ENCODE data around the gene BACH2.
"Not testable (repeated sequence)": the region's sequence is repeated elsewhere in the genome, so short reads cannot be mapped to it uniquely, and the experiment has no call there.

The BACH2 gene

DNA sequence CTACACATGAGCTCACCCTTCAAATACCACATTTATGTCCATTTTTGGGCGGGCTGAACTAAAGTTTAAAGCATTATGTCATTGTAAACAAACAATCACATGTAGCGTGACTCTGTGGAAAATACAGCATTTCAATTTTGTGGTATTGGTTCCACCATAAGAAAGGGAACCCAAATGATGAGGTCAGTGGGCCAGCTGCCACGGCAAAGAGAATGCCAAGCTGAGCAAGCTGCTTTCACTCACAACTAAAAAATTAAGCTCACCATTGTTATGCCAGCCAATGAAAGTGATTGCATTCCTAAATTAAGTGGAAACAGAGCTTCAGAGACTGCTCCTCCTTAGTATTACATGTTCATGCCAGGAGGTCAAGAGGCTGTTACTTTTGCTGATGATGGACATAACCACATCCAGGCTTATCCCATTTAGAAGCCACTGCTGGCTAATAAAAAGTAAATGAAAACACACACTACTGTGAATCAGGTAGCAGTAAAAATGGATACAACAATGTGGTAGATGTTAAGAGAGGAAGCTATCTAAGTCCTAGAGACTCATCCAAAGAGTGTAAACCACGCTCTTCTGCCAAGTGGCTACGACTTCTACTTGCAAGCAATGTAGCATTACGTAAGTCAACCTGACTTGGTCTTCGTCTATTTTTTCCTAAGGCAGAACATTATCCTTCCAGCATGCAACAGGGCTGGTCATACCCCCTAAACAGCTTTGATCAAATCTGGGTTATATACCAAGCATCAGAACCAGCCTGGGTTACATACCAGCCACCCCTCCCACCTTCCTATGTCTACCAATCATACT, 164.8 kb downstream of the BACH2 start:
- DNase-seq (ENCODE audit: low read depth in 4 of 4, low spot score in 1 of 4) = no peak

DNA sequence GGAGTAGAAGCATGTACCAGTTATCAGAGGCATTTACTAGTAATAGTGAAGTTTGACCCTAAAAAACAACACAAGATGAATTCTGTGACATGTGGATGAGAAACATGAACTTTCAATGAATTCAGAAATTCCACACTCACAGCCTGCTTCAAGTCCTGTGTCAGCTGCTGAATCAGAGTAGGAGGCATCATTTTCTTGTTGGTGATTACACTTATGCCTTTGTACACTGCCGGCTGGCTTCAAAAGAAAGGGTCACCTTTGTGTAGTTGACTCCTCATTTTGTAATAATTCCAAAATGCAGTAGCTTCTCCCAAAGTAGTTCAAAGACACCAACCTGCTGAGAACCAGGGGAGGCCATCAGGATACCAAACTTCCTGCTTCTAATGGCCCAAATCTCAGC, 165.5 kb downstream of the BACH2 start:
- DNase-seq (ENCODE audit: low read depth in 4 of 4, low spot score in 1 of 4) = no peak

DNA sequence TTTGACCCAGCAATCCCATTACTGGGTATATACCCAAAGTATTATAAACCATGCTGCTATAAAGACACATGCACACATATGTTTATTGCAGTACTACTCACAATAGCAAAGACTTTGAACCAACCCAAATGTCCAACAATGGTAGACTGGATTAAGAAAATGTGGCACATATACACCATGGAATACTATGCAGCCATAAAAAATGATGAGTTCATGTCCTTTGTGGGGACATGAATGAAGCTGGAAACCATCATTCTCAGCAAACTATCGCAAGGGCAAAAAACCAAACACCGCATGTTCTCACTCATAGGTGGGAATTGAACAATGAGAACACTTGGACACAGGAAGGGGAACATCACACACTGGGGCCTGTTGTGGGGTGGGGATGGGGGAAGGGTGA, 168.0 kb downstream of the BACH2 start:
- not testable (repeated sequence) for DNase-seq (ENCODE audit: low read depth in 4 of 4, low spot score in 1 of 4)

DNA sequence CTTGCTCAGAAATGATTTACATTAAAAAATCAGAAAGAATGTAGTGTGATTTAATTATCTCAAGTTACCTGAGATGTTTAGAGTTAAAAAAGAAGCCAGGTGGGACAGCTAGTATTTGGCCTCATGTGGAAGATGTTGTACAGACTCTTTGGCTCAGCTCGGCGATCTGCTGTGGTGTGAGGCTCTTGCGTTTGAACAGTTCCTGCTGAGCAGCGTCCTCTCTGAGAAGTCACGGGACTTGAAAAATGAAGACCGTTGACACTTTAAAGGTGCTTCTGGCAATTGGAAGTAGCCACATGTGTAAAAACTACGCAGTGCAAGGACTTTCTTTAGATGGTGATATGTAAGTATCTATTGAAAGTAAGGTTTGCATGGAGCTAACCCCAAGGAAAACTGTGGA, 169.0 kb downstream of the BACH2 start:
- no peak for DNase-seq (ENCODE audit: low read depth in 4 of 4, low spot score in 1 of 4)

DNA sequence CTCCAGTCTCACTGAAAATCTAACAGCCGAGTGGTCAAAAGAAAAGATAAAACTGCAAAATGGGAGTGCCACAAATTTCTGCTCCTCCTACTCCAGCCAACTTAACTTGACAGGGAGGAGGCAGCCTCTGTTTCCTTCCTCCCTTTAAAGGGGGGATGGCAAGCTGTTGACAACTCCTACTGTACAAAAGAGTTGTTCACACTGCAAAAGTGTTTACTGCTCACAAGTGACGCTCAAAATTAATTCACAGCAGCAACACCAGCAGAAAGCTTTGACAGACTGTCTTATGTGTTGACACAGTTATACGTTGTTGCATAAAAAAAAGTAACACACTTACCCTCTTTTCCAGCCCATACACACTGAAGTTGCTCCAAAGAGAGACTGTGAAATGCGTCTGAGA, 169.8 kb downstream of the BACH2 start:
- no peak for DNase-seq (ENCODE audit: low read depth in 4 of 4, low spot score in 1 of 4)

DNA sequence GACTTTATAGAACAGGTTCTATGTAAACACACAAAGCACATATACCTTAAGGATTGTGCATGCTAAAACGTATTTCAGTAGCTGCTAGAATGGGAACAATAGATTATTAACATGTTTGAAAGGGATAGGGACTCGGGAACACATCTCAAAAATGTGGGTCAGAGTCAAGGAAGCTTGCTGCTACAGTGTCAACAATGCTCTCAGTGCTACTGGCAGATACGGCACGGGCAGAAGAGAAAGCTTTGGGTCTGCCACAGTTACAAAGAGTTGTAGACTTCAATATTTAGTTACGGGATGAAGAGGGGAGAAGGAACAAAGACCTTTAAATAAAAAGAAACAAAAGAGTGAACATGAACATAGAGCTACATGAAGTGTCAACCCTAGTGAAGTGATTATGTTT, 170.5 kb downstream of the BACH2 start:
- DNase-seq (ENCODE audit: low read depth in 4 of 4, low spot score in 1 of 4) = no peak

DNA sequence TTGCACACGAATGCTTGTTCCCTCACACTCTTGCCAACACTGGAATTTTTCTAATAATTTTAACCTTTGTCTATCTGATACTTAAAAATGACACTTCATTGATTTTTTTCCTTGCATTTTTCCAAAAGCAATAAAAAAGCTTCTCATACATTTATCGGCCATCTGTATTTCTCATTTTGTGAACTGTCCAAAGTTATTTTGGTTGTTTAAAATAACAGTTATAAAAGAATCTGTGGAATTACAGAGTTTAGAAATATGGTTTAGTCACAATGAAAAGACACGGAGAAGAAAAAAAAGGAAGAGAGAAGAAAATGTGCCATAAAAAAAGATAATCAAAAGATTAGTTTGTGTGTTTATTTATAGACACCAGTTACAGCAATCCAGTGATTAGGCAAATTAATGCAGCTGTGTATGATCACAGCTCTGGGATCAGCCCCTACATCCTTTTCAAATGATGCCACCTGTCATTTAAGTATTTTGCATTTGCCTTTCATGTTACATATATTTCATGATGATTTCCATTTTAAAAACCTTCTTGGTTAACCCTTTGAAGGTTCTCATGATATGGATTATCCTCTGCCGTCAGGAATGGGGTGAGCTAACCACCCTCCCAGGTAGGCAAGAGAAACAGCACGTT, 171.7 kb downstream of the BACH2 start:
- DNase-seq (ENCODE audit: low read depth in 4 of 4, low spot score in 1 of 4) = no peak

DNA sequence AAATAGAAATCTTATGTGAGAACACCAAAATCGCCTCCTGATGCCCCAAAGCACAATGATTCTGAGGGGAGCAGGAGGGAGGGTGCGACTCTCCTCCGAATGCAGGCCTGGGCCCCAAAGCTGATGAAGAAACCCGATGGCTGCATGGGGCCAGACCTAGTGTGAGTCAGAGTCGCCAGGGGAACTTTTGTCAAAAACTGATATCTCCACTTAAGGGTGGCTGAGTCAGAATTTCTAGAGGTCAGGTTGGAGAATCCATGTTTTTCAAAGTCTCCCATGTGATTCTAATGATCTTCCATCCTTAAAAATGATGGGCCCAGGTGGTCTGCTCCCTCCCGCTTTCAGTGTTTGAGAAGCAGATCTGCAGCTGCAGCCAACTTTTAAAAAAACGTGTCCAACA, 172.8 kb downstream of the BACH2 start:
- no peak for DNase-seq (ENCODE audit: low read depth in 4 of 4, low spot score in 1 of 4)

DNA sequence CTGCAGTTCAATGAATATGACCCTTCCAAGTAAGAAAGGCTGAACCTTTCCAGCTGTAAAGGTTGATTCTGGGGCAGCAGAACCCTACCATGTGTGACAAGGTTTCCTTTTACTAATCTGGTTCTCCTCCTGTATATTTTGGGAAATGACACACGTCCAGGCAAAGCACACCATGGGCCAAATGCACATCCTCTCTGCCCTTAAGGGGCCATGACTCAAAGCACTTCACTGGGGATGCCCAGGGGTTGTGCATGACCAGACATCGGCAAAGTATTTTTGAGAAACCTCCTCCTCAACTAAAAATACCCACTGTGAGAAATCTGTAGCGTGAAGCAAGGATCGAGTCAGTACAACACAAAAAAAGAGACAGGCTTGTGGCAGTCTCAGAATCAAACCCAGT, 174.7 kb downstream of the BACH2 start:
- DNase-seq (ENCODE audit: low read depth in 4 of 4, low spot score in 1 of 4) = peak in 1 of 4 experiments; percentile 28

DNA sequence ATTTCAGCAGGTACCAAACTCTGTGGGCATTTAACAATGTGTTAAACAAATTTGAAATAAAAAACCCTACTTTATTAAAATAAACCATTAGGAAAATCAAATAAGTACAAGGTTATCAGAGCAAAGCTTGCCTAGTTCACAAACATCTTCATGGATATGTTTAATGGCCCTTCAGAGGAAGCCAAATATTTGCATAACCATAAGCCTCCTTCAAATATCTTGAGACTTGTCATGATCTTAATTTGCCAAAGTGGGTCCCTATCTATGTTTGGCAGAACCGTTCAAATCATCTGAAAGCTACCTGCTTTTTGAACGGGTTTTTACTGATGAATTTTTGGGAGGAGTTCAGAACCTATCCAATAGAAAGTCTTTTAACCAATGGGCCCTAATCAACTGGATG, 176.3 kb downstream of the BACH2 start:
- no peak for DNase-seq (ENCODE audit: low read depth in 4 of 4, low spot score in 1 of 4)

DNA sequence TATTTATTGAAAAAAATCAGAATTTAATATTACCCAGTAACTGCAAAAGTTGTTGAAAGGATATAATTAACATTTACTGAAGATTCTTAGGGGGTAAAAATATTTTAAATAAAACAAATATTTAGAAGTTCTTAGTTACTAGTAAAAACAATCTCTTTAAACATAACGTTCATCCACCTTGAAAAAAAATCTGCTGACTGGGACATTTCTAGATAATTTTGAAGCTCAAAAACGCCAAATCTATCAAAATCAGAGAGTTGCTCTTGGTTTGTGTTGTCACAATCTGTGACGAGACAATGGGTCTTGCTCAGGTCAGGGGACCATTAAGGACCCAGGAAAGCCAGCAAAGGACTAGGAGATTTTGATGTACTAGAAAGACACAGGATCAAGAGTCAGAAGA, 177.0 kb downstream of the BACH2 start:
- DNase-seq (ENCODE audit: low read depth in 4 of 4, low spot score in 1 of 4) = no peak

DNA sequence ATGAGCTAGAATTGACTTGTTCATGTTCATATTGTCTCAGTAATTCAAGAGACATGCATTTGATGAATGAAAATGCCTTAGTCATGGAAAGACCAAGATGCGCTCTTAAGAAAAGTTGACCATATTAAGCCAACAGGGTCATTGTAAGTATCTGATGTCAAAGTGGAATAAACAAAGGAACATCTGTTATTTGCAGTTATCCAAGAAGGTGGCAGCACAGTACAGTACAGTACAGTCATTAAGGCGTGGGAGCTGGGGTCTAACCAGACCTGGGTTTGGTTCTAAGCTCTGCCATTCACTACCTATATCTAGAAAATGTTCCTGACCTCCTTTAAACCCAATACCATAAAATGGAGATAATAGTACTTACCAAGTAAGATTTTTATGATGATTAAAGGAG, 178.1 kb downstream of the BACH2 start:
- no peak for DNase-seq (ENCODE audit: low read depth in 4 of 4, low spot score in 1 of 4)

DNA sequence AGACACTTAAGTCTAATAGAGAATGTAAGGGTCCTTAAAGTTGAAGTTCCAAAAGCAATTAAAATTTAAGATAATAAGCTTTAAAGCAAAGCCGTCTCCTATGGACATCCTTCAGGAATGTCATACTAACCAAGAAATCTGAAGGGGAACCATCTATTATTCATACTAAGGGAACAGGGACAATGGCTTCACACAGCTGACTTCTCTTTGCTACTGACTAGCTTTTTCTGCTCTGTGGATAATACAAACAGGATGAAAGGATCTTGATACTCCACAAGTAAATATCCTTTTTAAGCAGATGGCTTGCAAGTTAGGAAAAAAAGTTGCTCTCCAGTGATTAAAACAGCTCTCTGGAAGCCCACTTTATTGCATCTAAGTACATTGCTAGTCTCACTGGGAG, 178.6 kb downstream of the BACH2 start:
- no peak for DNase-seq (ENCODE audit: low read depth in 4 of 4, low spot score in 1 of 4)

DNA sequence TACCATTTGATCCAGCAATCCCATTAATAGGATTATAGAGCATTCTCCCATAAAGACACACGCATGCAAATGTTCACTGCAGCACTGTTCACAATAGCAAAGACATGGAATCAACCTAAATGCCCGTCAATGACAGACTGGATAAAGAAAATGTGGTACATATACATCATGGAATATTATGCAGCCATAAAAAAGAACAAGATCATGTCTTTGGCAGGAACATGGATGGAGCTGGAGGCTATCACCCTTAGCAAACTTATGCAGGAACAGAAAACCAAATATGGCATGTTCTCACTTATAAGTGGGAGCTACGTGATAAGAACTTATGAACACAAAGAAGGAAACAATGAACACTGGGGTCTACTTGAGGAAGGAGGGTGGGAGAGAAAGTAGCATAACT, 180.5 kb downstream of the BACH2 start:
- DNase-seq (ENCODE audit: low read depth in 4 of 4, low spot score in 1 of 4) = not testable (repeated sequence)

DNA sequence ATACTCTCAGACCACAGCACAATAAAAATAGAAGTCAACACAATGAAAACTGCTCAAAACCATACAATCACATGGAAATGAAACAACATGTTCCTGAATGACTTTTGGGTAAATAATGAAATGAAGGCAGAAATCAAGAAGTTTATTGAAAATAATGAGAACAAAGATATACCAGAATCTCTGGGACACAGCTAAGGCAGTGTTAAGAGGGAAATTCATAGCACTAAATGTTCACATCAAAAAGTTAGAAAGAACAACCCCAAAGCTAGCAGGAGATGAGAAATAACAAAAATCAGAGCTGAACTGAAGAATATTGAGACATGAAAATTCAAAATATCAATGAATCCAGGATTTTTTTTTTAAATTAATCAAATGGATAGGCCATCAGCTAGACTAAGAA, 183.3 kb downstream of the BACH2 start:
- DNase-seq (ENCODE audit: low read depth in 4 of 4, low spot score in 1 of 4) = no peak

DNA sequence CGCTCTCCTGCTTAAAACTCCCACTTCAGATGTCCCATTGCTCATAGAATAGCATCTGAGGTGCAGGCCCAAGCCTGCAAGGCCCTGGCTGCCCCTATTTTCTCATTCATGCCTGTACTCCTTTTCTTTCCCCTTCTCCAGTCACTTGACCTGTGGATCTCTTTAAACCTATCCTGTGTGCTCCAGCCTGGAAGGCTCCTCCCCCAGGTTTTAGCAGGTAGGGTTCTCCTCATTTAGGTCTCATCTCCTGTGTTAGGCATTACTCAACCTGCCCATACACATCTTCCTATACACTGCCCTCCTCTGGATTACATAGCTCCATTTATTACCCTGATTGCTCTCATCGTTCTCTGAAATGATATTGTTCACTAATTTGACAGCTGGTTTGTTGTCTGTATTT, 185.3 kb downstream of the BACH2 start:
- DNase-seq (ENCODE audit: low read depth in 4 of 4, low spot score in 1 of 4) = no peak

DNA sequence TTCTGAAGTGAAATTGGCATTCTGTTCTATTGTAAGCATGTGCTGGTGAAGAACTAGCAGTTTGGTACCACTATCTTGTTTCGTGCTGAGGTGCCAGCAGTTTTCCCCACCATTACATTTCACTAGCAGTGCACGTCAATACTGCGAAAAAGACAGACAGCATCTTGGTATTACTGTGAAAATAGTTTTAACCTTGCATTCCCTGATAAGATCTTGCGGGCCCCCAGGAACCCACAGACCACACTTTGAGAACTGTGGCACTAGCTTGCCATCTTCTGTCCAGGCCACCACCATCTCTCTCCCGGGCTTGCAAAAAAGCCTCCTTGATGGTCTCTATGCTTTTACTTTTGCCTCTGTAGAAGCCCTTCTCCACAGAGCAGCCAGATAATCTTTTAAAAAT, 185.7 kb downstream of the BACH2 start:
- DNase-seq (ENCODE audit: low read depth in 4 of 4, low spot score in 1 of 4) = peak in 1 of 4 experiments; percentile 36

DNA sequence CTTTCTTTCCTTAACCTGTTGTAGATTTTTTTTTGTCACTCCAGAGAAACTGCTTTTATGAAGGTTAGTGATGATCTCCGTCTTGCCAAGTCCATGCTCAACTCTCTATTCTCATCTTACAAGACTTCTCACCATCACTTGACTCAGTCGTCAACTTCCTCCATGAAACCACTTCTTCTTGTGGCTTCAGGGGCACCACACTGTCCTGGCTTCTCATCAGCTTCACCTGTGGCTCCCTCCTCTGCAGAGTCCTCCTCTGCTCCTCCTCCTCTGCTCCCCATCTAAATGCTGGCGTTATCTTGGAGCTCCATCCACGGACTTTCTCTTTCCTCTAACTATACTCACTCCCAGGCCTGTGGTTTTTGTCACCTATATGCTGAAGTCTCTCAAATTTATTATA, 187.5 kb downstream of the BACH2 start:
- DNase-seq (ENCODE audit: low read depth in 4 of 4, low spot score in 1 of 4) = no peak

DNA sequence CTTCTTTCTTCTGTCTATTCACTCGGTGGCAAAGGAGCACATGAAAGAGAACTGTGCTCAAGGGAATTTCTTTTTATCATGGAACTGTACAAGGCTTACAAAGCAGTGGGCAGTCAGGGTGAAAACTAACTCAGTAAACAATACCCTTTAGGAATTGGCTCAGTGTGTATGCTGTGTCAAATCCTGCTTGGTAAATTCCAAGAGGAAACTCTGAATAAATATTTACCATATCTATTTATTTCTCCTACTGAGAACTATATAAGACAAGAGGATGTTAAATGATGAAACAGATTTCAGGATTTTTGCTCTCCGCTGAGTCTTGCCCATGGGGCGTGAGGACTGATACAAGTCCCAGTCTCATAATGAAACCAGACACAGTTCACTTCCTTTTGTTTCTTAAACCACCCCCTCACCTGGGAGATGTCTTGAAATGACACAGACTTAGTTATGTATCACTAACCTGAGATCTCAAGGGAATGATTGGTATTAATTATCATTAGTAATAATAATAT, 188.8 kb downstream of the BACH2 start:
- peak in 1 of 4 experiments; percentile 25 for DNase-seq (ENCODE audit: low read depth in 4 of 4, low spot score in 1 of 4)

DNA sequence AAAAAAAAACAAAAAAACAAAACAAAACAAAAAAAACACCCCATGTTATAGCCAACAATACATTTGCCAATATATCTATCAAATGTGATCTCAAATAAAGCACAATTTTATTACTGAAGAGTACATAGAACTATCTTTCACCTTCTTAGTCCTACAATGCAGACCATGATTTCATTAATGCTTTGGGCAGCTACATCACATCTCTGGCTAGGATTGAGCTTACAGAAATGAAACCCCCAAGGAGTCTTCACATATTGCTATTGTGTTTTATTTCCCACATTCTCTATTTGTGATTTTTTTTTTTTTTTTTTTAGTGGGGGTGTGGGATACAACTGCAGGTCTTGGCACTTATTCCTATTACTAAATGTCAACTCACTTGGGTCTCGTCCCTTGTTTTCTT, 189.3 kb downstream of the BACH2 start:
- DNase-seq (ENCODE audit: low read depth in 4 of 4, low spot score in 1 of 4) = no peak

DNA sequence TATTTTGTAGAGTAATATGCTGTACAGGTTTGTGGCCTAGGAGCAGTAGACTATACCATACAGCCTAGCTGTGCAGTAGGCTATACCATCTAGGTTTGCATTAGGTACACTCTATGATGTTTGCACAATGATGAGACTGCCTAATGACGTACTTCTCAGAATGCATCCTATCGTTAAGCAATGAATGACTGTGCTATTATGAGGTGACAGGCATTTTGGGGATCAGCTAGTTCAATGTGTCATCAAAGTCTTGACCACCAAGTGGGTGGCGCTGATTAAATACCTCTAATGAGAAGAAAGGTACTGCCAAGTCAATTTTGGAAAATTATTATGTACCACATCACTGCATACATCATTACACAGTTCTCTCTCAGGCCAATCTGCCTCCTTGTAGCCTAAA, 190.2 kb downstream of the BACH2 start:
- DNase-seq (ENCODE audit: low read depth in 4 of 4, low spot score in 1 of 4) = no peak

DNA sequence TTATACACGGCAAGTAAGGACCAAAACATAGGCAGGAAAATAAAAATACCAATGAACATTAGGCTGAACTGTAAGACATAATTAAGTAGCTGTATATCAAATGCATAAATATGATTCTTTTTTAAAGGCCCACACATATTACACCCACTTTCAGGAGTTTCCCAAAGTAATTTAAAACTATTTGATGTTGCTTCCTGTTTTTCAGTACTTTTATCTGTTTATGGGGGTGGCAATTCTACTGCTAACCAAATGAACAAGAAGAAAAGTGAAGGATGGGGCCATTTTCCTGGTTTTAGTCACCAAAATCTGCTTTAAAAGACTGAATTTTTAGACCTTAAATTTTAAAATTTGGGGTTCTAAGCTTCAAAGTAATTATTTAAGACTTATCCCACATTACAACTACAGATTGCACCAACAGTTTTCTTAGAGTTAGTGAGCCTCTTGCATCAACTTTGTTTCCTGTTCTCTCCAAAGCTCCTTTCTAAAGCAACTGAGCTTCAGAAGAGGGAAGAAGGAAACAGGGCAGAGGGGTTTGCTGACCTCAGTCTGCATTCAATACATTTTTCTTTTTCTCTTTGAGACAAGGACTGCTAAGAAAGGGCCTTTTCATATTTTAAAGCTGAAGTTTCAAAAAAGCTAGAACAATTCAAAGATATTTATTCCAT, 191.0 kb downstream of the BACH2 start:
- DNase-seq (ENCODE audit: low read depth in 4 of 4, low spot score in 1 of 4) = no peak
